Esophagus muscularis mucosa (tissue), 3 donors: ENCODE results near the gene GHR.
"Not testable (repeated sequence)": the region's sequence is repeated elsewhere in the genome, so short reads cannot be mapped to it uniquely, and the experiment has no call there.

Source experiments
- POLR2A ChIP-seq: fragments of 450-650 bp; IDR thresholded peaks from one replicate; pipeline ENCODE4 v1.6.1; 2017; ENCODE audit warnings: antibody characterized with exemption, moderate library complexity, mild to moderate bottlenecking, low read depth
- POLR2AphosphoS5 ChIP-seq, 2 donors: sonication (generic); formaldehyde crosslinking; IDR thresholded peaks; one replicate each; pipeline ENCODE4 v1.6.1; 2017; ENCODE audit warnings: antibody characterized with exemption in 2 of 2
- TF ChIP-seq, protein P1 (sequence below), 3 experiments: fragments of 200-600 bp in 2 of 3; fragments of 450-650 bp in 1 of 3; sonication (generic) in 2 of 3; IDR thresholded peaks; one replicate each; pipeline ENCODE4 v1.5.1; 2017 to 2019; ENCODE audit warnings: antibody characterized with exemption in 3 of 3, mild to moderate bottlenecking in 2 of 3, moderate library complexity in 1 of 3

GRCh38 chr5:42734531-42735058 is 311.4 kb downstream of the GHR start:
- not testable (repeated sequence) for TF ChIP-seq POLR2AphosphoS5 (IDR thresholded peaks at IDR 0.05); POLR2A
- TF ChIP-seq, protein P1, sequence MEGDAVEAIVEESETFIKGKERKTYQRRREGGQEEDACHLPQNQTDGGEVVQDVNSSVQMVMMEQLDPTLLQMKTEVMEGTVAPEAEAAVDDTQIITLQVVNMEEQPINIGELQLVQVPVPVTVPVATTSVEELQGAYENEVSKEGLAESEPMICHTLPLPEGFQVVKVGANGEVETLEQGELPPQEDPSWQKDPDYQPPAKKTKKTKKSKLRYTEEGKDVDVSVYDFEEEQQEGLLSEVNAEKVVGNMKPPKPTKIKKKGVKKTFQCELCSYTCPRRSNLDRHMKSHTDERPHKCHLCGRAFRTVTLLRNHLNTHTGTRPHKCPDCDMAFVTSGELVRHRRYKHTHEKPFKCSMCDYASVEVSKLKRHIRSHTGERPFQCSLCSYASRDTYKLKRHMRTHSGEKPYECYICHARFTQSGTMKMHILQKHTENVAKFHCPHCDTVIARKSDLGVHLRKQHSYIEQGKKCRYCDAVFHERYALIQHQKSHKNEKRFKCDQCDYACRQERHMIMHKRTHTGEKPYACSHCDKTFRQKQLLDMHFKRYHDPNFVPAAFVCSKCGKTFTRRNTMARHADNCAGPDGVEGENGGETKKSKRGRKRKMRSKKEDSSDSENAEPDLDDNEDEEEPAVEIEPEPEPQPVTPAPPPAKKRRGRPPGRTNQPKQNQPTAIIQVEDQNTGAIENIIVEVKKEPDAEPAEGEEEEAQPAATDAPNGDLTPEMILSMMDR (IDR thresholded peaks at IDR 0.05), result not testable (repeated sequence)
